ENCODE data around the gene FIGLA. TPM values are rescaled to one million over a fixed set of nuclear protein-coding genes. Genes with fewer than 3 reads are reported as not detected.

The FIGLA gene
- total and polyA plus RNA-seq, 2 donors (not counting 1 experiment from before 2014, with no cell fraction given) = not detected

DNA sequence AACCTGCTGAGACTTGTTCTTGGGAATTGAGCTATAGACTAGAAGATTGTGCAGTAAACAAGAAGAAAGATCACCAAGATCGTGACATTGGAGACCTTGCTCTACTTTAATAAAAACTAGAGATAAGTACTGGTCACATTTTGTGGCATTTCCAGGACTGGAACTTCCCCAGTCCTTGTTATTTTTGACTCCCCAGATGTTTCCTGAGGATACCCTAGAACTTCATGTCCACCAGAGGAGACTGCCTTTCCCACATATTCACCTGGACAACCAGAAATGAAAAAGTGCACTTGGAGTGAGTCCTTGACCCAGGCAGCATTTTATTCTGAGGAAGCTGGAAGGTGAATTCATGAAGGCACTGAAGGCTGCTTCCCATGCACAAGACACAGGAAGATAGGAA, 39.5 kb upstream of the FIGLA start:
- H3K36me3 ChIP-seq (ENCODE audit: control insufficient read depth, insufficient read depth, low read length) = no peaks in the 10 kb centered on the region
- no peak for TF ChIP-seq CTCF (conservative IDR thresholded peaks at IDR 0.05 in 1 of 2, IDR thresholded peaks at IDR 0.05 in 1 of 2; ENCODE audit: low read depth in 1 of 2, low read length in 2 of 2)
- TF ChIP-seq EZH2 (IDR thresholded peaks at IDR 0.05; ENCODE audit: low read length, missing control alignments) = no peak
- H3K4me3 ChIP-seq (replicated peaks in 1 of 4; ENCODE audit: control extremely low read depth in 1 of 4, insufficient read depth in 1 of 4, low read depth in 3 of 4, low read length in 4 of 4) = no peak overlapping the region
- H3K27ac ChIP-seq (ENCODE audit: insufficient read depth, low read length) = no peak overlapping the region
- no peak overlapping the region for H3K9ac ChIP-seq (ENCODE audit: insufficient read depth, low read length)
- no peaks in the 10 kb centered on the region for H3K9me3 ChIP-seq (ENCODE audit: control insufficient read depth, insufficient read depth, low read depth, low read length)
- H3K4me2 ChIP-seq (ENCODE audit: extremely low read depth, insufficient read depth, low read length) = no peak overlapping the region
- peaks cover 2% of the 10 kb centered on the region for H3K27me3 ChIP-seq (ENCODE audit: control insufficient read depth, insufficient read depth, low read length)
- H3K4me1 ChIP-seq (ENCODE audit: control insufficient read depth, extremely low read depth, insufficient read depth, low read length) = no peaks in the 10 kb centered on the region
- no peaks in the 10 kb centered on the region for H3K79me2 ChIP-seq (ENCODE audit: control insufficient read depth, insufficient read depth, low read length)
- no peaks in the 10 kb centered on the region for H4K20me1 ChIP-seq (ENCODE audit: control insufficient read depth, extremely low read depth, insufficient read depth, low read length)
- no peak for DNase-seq (ENCODE audit: low read depth in 2 of 2)
- H2AFZ ChIP-seq (ENCODE audit: low read length) = no peak overlapping the region

DNA sequence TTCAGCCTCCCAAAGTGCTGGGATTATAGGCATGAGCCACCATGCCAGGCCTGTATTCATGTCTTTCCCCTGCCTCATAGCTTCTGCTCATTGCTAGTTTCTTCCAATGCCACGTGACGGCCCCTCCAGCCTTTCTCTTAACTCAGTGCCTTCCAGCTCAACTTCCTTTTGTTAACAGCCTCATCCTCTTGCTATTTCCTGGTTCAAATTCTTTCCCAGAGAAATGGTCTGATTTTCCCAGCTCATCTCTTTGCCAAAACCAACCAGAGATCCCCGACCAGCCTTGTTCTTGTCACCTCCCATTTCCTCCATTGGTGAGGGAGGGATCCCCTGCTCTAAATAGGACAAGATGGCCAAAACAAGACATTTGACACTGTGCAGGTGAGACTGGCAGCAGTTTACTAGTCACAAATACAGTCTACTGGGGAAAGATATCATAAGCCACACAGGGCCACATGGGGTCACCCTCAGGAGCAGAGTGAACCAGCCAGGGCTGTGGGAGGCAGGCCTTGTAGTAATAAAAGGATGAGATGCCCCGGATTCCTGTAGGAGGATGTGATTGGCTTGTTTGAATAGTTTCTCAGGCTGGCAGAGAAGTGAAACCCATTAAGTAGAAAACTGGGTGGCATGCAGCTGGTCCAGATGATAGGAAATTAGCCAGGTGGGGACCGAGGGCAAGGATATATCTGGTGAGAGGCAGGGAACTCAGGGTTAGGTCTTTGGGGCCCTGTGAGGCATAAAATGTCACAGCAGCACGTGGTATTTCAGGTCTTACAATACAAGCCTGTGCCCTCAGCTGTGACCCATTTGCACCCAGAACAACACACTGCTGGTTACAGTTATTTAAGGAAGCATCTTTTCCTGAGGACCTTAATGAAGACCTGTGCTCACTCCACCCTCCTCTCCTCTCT, 38.7 kb upstream of the FIGLA start:
- H3K9me3 ChIP-seq (ENCODE audit: control insufficient read depth, insufficient read depth, low read depth, low read length) = no peaks in the 10 kb centered on the region
- H3K27ac ChIP-seq (ENCODE audit: insufficient read depth, low read length) = no peak overlapping the region
- H3K4me1 ChIP-seq (ENCODE audit: control insufficient read depth, extremely low read depth, insufficient read depth, low read length) = no peaks in the 10 kb centered on the region
- H3K36me3 ChIP-seq (ENCODE audit: control insufficient read depth, insufficient read depth, low read length) = no peaks in the 10 kb centered on the region
- no peak overlapping the region for H3K4me2 ChIP-seq (ENCODE audit: extremely low read depth, insufficient read depth, low read length)
- TF ChIP-seq EZH2 (IDR thresholded peaks at IDR 0.05; ENCODE audit: low read length, missing control alignments) (no peak), CTCF (conservative IDR thresholded peaks at IDR 0.05 in 1 of 2, IDR thresholded peaks at IDR 0.05 in 1 of 2; ENCODE audit: low read depth in 1 of 2, low read length in 2 of 2) (no peak)
- no peak overlapping the region for H3K9ac ChIP-seq (ENCODE audit: insufficient read depth, low read length)
- no peaks in the 10 kb centered on the region for H4K20me1 ChIP-seq (ENCODE audit: control insufficient read depth, extremely low read depth, insufficient read depth, low read length)
- H3K27me3 ChIP-seq (ENCODE audit: control insufficient read depth, insufficient read depth, low read length) = peaks cover 2% of the 10 kb centered on the region
- DNase-seq (ENCODE audit: low read depth in 2 of 2) = peak in 1 of 2 donors; percentile 34
- H2AFZ ChIP-seq (ENCODE audit: low read length) = no peak overlapping the region
- H3K4me3 ChIP-seq (replicated peaks in 1 of 4; ENCODE audit: control extremely low read depth in 1 of 4, insufficient read depth in 1 of 4, low read depth in 3 of 4, low read length in 4 of 4) = no peak overlapping the region
- H3K79me2 ChIP-seq (ENCODE audit: control insufficient read depth, insufficient read depth, low read length) = no peaks in the 10 kb centered on the region

- no peaks in the 10 kb centered on the region for H3K4me1 ChIP-seq (ENCODE audit: control insufficient read depth, extremely low read depth, insufficient read depth, low read length)
- H4K20me1 ChIP-seq (ENCODE audit: control insufficient read depth, extremely low read depth, insufficient read depth, low read length) = no peaks in the 10 kb centered on the region
- H3K4me3 ChIP-seq (replicated peaks in 1 of 4; ENCODE audit: control extremely low read depth in 1 of 4, insufficient read depth in 1 of 4, low read depth in 3 of 4, low read length in 4 of 4) = no peak overlapping the region
- no peak overlapping the region for H3K9ac ChIP-seq (ENCODE audit: insufficient read depth, low read length)
- H2AFZ ChIP-seq (ENCODE audit: low read length) = no peak overlapping the region
- no peak overlapping the region for H3K4me2 ChIP-seq (ENCODE audit: extremely low read depth, insufficient read depth, low read length)
- H3K9me3 ChIP-seq (ENCODE audit: control insufficient read depth, insufficient read depth, low read depth, low read length) = no peaks in the 10 kb centered on the region
- DNase-seq (ENCODE audit: low read depth in 2 of 2) = no peak
- peaks cover 2% of the 10 kb centered on the region for H3K27me3 ChIP-seq (ENCODE audit: control insufficient read depth, insufficient read depth, low read length)
- H3K36me3 ChIP-seq (ENCODE audit: control insufficient read depth, insufficient read depth, low read length) = no peaks in the 10 kb centered on the region
- no peaks in the 10 kb centered on the region for H3K79me2 ChIP-seq (ENCODE audit: control insufficient read depth, insufficient read depth, low read length)
- TF ChIP-seq CTCF (conservative IDR thresholded peaks at IDR 0.05 in 1 of 2, IDR thresholded peaks at IDR 0.05 in 1 of 2; ENCODE audit: low read depth in 1 of 2, low read length in 2 of 2) = no peak
- no peak for TF ChIP-seq EZH2 (IDR thresholded peaks at IDR 0.05; ENCODE audit: low read length, missing control alignments)
- H3K27ac ChIP-seq (ENCODE audit: insufficient read depth, low read length) = no peak overlapping the region
Observed at GRCh38 chr2:70828115-70828514, 37.7 kb upstream of the FIGLA start.
